GM12872 (cell line): ENCODE measurements around the gene CFAP97D1.

Source experiments
- TF ChIP-seq, protein P1 (sequence below): IDR thresholded peaks from 3 replicates; pipeline ENCODE4 v1.5.1; 2011; ENCODE audit warnings: low read depth, mild to moderate bottlenecking, low read length, moderate library complexity; ENCODE audit not compliant: insufficient read depth

CFAP97D1 gene

DNA sequence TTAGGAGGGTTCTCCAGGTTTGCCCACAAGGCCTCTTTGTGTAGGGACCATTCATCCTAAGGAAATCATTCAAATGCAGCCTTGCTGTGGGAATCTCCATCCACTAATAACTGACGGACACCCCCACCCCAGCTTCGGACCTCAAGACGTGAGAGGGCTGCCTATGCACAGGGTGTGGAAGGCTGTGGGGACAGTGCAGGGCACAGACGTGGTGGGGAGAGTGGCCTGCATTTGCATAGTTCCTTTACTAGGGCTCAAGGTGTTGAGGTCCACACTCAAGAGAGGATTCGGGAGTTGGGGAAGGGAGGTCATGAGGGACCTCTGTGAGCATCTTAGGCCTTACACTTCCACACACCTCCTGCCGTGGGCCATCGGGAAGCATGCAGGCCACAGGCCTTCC lies 11.3 kb upstream of the CFAP97D1 start:
- TF ChIP-seq, protein P1, sequence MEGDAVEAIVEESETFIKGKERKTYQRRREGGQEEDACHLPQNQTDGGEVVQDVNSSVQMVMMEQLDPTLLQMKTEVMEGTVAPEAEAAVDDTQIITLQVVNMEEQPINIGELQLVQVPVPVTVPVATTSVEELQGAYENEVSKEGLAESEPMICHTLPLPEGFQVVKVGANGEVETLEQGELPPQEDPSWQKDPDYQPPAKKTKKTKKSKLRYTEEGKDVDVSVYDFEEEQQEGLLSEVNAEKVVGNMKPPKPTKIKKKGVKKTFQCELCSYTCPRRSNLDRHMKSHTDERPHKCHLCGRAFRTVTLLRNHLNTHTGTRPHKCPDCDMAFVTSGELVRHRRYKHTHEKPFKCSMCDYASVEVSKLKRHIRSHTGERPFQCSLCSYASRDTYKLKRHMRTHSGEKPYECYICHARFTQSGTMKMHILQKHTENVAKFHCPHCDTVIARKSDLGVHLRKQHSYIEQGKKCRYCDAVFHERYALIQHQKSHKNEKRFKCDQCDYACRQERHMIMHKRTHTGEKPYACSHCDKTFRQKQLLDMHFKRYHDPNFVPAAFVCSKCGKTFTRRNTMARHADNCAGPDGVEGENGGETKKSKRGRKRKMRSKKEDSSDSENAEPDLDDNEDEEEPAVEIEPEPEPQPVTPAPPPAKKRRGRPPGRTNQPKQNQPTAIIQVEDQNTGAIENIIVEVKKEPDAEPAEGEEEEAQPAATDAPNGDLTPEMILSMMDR, result no peak

DNA sequence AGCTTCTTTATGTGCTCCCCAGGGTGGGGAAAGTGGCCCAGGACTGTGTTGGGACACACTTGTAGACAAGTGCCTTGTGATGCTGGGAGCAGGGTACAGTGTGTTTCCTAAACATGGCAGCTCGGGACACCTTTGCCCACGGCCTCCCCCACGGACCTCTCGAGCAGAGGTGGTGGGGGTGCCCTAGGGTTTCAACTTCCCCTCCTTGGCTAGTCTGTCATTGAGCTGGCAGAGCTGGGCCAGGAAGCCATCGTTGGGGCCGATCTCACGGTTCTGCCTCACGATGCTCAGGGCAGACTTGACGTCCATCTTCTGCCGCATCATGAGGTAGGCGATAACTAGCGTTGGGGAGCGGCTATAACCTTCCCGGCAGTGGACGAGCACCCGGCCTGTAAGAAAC lies 10.8 kb upstream of the CFAP97D1 start:
- TF ChIP-seq, protein P1, result no peak

DNA sequence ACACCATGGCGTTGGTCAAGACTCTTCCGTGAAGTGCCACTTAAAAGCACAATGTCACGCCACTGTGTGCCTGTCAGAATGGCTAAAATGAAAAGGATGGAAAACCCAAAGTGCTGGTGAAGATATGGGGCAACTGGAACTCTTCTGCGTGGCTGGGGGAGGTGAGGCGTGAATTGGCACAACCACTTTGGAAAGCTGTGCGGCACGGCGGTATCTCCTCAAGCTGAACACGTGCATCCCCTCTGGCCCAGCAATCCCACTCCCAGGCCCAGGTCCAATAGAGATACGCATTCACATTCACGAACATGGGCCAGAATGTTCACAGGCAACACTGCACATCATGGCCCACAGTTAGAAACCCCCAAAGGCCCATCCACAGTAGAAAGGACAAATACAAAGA lies 10.4 kb upstream of the CFAP97D1 start:
- TF ChIP-seq, protein P1, result no peak

GRCh38 chr17:43770957-43771356 lies 9.3 kb upstream of the CFAP97D1 start:
- TF ChIP-seq, protein P1, result no peak

DNA sequence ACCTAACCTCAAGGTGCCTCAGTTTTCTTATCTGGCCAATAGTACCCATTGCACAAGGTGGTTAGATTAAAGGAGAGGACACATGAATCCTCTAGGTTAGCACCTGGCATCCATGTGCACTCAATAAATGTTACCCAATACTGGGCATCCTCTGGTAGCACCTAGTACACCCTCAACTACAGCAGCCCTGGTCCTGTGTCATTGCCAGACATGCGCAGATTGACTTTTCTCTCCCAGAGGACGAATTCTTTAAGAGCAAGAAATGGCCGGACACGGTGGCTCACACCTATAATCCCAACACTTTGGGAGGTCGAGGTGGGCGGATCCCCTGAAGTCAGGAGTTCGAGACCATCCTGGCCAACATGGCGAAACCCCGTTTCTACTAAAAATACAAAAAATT lies 8.8 kb upstream of the CFAP97D1 start:
- TF ChIP-seq, protein P1, result no peak

- TF ChIP-seq, protein P1, result no peak
These were observed 7.2 kb upstream of the CFAP97D1 start for GRCh38 chr17:43772877-43773648.

- TF ChIP-seq, protein P1, result no peak
These were observed 5.7 kb upstream of the CFAP97D1 start for GRCh38 chr17:43774304-43775250.
